Endometrial microvascular endothelial cells (primary cell): ENCODE data around the gene RTN1. TPM values are rescaled to one million over a fixed set of nuclear protein-coding genes. Genes with fewer than 3 reads are reported as not detected.

Experiments used
- in situ Hi-C: cut with HindIII; loops from 2 replicates; pipeline ENCODE4 v1.10.0; 2017; ENCODE audit warnings: low sequenced_read_pairs, low pct_unique_long_range_greater_than_20kb; ENCODE audit errors: inconsistent ontology term
- total RNA-seq: library from RNA; depleted of rRNA; stranded (reverse); fragments of >200 nt; gene quantifications from one replicate; pipeline ENCODE4 v1.2.3, GENCODE V29; 2015; ENCODE audit errors: inconsistent ontology term

Gene RTN1, protein sequence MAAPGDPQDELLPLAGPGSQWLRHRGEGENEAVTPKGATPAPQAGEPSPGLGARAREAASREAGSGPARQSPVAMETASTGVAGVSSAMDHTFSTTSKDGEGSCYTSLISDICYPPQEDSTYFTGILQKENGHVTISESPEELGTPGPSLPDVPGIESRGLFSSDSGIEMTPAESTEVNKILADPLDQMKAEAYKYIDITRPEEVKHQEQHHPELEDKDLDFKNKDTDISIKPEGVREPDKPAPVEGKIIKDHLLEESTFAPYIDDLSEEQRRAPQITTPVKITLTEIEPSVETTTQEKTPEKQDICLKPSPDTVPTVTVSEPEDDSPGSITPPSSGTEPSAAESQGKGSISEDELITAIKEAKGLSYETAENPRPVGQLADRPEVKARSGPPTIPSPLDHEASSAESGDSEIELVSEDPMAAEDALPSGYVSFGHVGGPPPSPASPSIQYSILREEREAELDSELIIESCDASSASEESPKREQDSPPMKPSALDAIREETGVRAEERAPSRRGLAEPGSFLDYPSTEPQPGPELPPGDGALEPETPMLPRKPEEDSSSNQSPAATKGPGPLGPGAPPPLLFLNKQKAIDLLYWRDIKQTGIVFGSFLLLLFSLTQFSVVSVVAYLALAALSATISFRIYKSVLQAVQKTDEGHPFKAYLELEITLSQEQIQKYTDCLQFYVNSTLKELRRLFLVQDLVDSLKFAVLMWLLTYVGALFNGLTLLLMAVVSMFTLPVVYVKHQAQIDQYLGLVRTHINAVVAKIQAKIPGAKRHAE
- 14.0 TPM for total RNA-seq

DNA sequence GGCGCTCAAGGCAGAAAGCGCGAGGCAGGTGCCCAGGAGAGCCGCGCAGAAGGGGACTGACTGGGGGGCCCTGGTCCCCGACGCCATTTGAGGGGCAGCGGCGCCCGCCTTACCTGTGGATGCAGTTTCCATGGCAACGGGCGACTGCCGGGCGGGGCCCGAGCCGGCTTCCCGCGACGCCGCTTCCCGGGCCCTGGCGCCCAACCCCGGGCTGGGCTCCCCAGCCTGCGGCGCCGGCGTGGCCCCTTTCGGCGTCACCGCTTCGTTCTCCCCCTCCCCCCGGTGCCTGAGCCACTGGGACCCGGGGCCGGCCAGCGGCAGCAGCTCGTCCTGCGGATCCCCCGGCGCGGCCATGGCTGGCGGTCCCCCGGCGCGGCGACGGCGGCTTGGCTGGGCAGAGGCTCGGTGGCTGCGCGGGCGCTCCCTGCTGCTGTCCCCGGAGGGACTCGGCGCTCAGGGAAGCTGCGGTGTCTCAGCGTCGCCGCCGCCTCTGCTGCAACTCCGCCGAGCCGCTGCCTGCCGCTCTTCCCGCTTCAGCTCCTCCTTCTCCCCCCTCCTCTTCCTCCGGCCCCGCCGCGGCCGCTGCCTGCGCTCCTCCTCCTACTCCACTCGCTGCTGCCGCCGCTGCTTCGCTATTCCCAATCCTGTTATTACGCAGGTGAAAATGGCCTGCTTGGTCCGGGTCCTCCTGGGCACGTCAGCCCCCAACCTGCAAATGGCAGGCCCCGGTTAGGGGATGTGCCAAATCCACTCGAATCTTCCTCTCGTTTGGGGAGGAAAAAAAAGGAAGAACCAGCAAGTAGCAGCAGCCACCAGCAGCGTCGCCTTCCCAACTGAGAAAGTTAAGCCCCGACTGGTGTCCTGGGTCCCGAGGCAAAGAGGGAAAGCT is at the start of gene RTN1:
Gene RTN1 (minus strand): TSS at position 500 of the 889 bp plus-strand sequence. CDS start 146 bp downstream, at position 354.
- in situ Hi-C loops = no loop called here

DNA sequence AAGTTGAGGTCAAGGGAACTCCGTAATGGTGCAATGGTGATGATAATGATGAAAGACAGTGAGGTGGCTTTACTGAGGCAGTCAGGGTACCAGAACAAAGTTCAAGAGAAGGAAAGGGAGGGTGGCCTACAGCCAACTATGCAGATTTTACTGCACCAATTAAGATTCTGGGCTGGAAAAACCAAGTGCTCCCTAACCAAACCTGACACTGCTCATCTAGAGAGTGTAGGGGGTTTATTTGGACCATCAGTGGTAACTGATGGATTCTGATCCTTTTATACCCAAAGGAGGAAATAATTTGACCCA is 49.8 kb upstream of the RTN1 start:
- in situ Hi-C loops = no loop called here

DNA sequence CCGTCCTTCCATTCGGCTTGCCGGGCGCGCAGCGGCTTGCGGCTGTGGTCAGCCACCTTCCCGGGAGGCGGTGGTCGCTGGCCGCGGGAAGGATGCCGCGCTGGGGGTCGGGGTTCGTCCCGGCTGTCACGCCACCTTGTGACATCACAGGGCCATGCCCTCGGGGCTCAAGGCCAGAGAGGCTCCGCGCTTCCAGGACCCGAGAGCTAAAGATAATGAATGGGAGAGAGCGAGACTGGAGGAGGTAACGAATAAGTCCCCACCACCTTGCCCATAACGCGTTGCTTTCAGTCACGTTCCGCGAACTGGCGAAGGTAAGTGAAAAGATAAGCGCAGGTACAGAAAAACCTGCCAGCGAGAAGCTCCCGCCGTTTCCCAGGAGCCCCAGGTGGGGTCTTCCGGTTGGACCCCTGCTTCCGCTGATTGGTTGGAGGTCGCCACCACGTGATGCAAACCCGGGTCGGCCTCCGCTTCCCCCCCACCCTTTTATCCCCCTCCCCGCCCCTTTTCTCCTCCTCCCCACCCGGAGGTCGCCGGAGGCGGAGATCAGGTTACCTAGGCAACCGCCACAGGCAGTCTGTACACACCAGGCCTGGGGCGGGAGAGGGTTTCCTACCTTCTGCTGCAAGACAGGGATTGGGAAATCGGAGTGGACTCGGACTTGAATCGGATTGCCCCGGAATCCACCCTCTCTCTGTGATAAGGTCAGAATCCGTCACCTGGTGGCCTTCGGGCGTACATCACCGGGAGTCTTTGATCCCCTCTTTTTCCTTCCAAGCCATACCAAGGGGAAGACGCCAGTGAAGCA is 49.2 kb upstream of the RTN1 start, which contains the start of gene LRRC9:
Gene LRRC9 (plus strand): TSS at position 575 of the 808 bp plus-strand sequence.
- in situ Hi-C loops = no loop called here

DNA sequence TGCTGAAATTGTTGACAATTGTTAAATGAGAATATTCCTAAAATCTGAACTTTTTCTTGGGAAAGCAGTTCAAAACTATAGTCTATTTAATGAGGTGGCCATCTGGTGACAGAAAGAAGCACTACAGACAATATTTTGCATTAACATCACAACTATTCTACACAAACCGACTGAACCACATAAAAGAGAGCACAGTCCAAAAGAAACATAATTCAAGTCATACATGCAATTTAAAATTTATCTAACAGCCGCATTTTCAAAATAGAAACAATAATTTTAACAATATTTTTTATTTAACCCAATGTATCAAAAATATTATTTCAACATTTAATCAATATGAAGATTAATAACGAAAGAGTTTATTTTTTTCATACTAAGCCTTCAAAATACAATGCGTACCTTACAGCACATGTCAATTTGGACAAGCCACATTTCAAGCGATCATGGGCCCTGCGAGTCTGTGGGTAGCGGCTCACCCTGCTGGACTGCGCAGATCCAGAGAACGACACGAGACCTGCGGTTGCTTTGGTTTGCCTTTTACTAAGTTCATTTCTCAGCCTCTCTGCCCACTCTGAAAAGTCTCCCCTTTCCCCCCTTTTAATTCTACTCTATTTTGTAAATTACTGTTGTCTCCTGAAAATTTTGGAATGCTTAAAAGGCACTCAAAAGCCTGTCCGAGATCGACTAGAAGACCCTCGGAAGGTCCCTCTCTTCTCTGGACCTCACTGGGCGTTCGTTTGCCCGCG is 48.4 kb upstream of the RTN1 start:
- in situ Hi-C loops = no loop called here

DNA sequence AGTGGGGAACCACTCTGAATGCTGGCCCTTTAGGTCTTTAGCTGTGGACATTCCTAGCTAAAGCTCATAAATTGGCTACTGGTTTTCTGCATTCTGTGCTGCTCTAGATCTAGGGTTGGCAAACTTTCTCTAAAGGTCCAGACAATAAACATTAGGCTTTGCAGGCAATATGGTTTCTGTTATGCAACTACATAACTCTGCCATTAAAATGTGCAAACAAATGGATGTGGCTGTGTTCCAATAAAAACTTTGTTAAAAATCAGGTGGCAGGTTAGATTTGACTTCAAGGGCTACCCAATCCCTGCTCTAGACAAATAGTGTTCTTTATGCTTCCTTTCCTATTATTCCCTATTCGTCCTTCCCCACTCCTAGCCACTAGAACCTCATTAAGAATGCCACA is 42.6 kb upstream of the RTN1 start:
- in situ Hi-C loops = no loop called here

DNA sequence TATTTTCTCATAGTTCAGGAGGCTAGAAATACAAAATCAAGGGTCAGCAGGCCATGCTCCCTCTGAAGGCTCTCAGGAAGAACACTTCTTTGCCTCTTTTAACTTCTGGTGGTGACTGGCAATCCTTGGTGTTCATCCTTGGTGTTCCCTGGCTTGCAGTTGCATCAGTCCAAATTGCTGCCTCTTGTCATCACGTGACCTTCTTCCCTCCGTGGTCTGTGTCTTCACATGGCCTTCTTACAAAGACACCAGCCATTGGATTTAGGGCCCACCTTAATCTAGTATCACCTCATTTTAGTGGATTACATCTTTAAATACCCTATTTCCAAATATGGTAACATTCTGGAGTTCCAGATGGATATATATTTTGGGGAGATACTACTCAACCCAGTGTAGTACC is 41.9 kb upstream of the RTN1 start:
- in situ Hi-C loops = no loop called here

DNA sequence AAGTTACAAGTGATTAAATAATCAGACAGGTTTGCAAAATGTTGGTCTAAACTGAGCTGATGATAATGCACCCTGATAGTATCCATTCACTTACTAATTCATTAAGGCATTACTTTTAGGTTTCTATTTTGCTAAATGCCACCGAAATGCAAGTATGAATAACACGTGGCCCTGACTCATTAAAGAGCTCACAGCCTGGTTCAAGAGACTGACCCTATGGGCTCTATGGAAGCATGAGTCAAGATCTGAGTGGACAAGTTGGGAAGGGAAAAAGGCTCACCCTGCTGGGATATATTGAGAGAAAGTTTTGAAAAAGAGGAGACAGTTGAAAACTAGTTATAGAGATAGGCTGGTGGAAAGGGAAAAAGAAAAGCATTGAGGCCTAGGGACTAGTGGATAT is 34.6 kb upstream of the RTN1 start:
- in situ Hi-C loops = no loop called here

DNA sequence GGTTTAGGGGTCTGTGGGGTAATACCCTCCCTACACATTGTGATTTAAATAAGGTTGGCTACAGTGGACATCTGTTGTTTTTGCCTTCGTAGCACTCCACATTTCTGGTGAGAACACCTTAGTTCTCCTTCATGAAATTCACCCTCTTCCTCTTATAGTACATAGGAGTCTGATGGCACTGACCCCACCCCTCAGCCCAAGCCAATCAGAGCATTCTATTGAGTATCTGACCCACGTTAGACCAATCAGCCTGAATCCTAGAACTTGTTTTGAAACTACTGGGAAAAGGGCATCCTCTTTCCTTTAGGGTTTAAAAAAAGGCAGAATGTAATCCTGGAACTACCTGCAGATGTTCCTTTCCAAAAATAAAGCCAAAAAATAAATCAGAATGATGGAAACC is 33.6 kb upstream of the RTN1 start:
- in situ Hi-C loops = no loop called here

DNA sequence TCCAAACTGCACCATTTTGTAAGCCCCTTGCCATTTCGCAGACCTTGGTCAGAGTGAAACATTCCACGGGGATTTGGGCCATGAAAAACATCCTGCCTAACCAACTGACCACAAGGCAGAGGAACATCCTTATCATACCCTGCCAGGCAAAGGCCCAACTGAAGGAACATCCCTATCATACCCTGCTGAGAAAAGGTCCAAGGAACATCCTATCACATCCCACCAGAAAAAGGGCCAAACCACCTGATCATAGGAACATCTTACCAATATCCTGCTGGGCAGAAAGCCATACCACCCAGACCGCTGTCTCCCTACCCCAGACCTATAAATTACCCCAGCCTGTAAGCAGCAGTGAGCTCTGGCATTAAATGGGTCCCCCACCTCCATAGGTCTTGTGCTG is 30.0 kb upstream of the RTN1 start:
- in situ Hi-C loops = no loop called here

DNA sequence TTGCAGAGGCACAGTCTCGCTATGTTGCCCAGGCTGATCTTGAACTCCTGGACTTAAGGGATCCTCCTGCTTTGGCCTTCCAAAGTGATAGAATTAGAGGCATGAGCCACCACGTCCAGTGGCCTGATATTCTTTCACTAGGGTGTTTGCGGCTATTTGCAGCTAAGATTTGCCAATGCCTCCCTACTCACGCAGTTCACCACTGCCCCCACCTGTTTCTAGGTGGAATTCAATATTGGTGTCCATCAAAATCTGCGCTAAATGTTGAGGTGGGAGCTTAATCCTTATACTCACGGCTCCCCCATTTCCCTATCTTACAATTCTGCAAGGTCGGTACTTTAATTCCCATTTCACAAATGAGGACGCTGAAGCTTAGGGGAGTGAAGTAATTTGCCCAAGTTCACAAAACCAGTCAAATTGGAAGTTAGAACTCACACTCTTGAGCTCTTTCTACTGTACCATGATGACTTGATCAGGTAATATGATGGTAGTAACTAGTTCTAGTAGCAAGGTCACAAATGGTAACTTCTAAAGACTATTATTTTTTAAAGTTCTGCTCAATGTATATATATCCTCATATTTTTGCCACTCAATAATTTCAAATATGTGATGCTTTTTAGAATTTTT is 27.3 kb upstream of the RTN1 start:
- in situ Hi-C loops = no loop called here

DNA sequence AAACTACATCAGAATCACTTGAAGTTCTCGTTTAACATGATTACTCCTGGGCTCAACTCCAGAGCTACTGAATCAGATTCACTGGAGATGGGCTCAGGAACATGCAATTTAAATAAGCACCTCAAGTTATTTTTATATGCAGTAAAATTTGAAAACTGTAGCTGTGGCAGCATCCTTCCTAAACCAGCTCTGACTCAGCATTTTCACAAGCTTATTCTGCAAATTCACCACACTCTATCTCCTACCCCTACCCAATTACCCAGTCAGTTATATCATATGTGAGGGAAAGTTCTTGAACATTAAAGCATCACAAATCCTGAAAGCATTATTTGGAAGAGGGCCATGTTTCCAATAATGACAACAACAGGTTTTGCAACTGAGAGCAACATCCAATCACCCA is 25.1 kb upstream of the RTN1 start:
- in situ Hi-C loops = no loop called here

DNA sequence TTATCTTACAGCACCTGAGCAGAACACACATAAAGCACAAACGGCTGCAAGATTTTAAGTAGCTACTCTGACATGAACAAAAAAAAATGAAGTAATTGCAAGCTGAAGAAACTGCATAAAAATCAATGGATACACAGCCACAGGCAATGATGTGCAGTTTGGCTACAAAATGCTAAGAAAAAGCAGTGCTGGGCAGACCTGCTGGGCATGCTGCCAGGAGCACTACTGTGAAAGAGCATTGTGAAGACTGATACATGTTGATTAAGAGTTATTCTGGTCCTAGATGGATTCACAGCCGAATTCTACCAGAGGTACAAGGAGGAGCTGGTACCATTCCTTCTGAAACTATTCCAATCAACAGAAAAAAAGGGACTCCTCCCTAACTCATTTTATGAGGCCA is 20.1 kb upstream of the RTN1 start:
- in situ Hi-C loops = no loop called here

DNA sequence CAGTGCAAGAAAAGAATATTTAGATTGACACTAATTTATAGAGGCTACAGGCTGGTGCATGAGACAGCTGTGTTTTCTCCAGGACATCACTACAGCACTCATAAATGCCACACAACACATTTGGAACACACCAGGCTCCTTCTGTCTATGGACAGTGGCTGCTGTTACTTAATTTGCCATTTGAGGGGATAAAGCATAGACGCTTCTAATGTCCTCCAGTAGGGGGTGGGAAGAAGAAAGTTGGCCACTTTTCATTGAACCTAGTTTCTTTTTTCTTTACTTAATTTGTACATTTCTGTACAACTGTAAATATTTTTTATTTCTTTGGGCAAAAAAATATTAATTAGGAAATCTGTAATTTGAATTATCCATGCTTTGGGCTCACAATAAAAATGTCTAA is 12.4 kb upstream of the RTN1 start:
- in situ Hi-C loops = no loop called here

DNA sequence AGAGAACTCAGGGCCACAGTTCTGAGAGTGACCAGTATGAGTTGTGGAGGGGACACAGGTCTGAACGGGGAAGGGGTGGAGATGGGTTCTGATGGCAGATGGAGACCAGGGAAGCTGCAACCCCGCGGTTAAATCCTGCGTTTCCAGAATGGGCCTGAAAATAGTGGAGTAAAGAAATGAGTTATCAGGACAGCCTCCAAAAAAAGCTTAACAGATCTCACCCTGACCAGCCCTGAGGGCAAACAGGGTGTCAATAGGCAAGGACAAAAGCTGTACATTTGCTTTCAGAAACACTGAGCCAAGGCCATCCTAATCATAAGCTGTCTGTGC is 555 bp upstream of the RTN1 start:
- in situ Hi-C loops = no loop called here

DNA sequence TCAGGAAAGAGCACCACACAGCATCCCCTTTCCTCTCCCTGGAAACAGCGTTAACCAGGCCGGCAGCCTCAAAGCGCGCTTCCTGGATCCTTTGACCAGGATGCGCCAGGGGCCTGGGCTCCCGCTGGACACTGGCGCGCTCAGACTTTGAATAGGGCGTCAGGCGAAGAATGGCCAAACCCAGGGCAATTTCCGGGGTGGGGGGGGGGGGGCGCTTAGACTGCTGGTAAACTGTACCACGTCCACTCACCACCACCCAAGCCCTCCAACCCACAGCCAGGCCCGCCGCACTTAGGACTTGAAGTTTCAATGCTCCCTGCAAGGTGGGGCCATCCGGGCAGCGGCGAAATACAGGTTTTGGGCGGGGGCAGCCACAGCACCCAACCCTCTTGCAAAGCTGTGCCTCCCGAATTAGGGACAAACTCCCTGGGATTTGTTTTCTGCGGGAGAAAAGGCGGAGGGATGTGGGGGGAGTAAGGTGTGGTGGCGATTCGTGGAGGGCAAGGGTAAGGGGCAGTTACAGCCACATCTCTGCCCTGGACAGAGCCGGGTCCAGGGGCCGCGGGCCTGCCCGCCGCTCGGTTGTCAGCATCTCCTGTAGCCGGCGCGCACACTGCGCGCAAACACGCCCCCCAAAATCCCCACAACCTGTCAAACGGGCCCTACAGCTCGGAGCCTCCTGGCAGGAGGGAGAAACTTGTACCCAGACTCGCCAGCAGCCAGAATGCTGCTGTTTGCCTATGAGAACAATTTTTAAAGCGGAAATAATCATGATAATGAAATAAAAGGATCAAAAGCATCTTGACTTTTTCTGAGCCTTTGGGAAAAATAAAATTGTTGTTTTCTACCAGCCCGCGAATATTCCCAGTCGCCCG is 958 bp downstream of the RTN1 start:
- in situ Hi-C loops = no loop called here

DNA sequence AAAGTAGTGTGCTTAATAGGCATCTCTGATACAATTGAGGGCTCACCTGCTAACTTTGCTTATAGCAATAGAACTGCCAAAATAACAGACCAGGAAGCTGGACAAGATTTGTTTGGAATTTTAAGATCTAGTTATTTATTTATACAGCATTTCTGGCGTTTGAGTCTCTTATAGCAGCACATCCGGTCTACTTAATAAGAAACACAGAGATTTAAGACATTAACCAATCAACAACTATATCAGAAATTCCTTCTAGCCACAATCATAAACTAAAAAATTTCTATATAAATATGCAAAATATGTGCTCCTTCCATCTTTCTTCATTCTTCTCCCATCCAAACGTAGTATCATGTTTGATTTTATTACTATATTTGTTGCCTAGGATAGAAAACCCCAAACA is 2.6 kb downstream of the RTN1 start:
- in situ Hi-C loops = no loop called here
